GM21717 (cell line): Measurements from ENCODE around the gene HS3ST3A1.

Experiments
- ATAC-seq: cut with Tn5 transposase; IDR thresholded peaks from one replicate; pipeline ENCODE4 v1.9.1; 2021; ENCODE audit warnings: mild to moderate bottlenecking, moderate library complexity; ENCODE audit not compliant: unreplicated experiment

HS3ST3A1 gene

GRCh38 chr17:13598353-13599167 is 3.2 kb downstream of the HS3ST3A1 start:
- ATAC-seq = no peak

DNA sequence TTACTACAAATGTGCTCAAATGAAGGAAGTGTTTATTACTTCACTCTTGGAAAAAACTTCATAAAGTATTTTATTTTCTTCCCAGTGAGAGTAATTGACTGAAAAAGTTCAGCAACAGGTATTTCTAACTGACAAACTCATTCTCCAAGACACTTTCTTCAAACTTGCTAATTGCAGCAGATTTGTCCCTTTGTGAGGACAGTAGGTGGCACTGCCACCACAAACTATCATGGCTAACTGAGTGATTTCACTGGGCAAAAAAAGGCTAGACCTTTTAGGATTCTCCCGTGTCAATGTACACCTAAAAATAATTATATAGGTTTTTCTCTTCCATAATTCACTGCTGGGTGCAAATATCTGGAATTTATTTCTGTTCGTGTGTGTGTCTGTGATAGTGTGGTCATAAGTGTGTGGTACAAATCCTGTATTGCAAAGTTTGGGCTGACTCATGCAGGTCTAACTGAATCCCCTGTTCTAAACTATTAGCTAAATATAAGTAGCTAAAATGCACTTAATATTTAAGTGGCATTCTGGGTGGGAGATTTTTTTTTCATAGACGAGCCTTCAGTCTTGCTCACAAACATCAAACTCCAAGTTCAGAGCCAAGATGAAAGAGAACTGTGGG is 3.9 kb downstream of the HS3ST3A1 start:
- ATAC-seq = no peak

- no peak for ATAC-seq
Observed at GRCh38 chr17:13596241-13596923, 5.3 kb downstream of the HS3ST3A1 start.

DNA sequence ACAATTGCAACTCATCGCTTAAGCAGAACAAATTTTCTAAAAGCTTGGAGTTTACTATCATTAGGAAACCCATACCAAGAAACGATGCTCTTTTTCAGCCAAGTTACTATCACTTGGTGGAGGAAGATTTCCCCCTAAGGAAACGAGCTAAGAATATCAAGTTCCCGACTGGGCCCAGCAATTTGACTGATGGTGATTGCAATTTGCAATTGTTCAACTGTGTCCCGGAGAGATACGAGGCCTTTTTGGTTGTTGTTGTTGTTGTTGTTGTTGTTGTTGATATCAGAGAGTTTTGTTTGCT is 6.2 kb downstream of the HS3ST3A1 start:
- no peak for ATAC-seq

DNA sequence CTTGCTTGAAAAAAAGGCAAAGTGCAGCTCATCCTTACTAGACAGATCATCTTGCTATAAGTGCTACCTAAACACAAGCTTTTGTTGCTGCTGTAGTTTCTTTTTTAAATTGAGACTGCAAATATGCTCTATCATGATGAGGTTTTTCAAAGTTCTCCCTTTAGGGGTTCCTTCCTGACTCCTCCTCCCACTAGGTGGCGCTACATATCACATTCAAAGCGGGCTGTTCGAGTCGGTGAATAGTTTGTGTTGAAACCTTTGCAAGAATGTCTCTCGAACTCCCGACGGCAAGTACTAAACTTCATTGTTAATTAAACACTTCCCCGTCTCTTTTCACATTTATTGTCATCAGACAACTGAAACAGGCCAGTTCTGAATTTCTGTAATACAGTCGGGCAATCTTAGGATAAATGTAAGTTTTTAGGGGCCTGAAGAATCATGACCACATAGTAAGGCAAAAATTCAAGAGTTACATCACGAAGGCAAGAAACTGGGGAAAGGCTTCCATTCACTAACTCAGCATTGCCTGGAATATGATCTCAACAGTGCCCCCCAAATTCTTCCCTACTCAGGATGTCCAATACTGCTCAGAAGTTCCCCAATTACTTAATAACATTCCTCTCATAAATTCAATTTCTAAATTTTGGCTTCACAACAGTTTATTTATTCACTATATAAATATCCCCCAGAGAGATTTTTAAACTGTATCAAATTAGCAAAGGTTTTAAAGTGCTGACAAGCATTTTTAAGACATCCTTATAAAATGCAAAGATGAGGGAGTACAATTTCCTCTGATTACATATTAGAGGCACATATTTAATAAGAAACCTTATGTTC is 6.7 kb downstream of the HS3ST3A1 start:
- no peak for ATAC-seq

DNA sequence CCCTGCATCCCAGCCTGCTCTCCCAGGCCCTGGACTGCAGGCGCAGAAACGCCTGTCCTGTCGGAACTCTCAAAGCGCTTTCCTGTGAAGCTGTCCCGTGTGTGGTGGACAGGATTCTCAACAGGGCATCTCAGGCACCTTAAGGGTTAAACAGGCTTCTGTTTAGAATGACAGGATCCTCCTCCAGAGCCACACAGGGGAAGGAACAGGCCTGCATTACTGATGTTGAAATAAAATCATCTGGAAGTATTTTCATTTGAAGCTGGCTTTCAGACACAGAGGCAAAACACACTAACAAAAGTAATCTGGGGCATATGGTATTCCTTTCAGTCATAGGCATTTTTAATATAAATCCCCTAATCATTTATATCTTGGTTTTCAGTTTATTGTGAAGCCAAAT is 7.4 kb downstream of the HS3ST3A1 start:
- ATAC-seq = no peak

- ATAC-seq = no peak
Observed at GRCh38 chr17:13593757-13594156, 8.0 kb downstream of the HS3ST3A1 start.

DNA sequence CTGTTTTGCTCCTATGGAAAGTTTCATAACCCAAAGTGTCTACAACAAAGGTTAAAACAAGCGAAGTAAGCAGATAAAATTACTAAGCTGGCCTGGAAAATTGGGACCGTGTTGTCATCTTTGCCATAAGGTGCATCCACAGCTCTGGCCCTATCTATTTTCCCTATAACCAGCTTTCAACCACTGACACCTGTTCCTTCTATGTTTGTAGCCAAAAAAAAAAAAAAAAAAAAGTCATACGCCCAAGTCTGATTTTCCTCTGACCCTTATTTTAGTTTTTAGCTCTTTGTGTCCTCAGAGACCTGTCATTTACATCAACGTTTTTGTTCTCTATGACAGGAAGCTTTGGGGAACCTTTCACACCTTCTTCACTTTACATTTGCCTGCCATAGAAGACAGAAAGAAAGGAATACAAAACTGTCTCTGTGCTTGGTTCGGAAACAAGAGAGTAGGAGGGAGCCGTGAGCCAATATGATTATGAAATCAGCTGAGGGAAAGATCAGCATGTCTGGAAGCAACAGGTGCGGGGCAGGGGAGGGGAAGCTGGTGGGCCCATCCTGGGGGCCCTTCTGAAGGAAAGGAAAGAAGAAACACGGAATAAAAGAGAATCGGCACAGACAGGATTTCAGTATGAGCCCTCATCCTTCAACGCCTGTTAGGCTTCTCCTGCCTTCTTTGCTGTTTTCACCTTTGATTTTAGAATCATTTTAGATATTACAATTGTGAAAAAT is 8.5 kb downstream of the HS3ST3A1 start:
- ATAC-seq = no peak

DNA sequence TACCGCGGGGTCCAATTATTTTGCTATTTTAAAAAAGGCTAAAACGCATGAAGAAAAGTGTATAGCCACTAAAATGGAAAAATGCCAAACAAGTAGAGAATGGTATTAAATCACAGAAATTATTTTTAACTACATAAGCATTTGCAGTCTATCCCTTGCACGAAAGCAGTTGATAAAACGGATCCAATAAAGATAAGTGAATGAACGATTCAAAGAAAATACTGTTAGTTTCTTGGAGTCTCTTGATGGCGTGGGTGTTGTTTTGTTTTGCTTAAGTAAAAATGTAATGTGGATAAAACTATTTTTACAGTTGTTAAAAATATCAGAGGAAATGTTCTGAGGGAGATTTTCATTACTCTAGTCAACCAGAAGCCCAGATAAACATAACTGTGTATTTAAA is 9.3 kb downstream of the HS3ST3A1 start:
- no peak for ATAC-seq

DNA sequence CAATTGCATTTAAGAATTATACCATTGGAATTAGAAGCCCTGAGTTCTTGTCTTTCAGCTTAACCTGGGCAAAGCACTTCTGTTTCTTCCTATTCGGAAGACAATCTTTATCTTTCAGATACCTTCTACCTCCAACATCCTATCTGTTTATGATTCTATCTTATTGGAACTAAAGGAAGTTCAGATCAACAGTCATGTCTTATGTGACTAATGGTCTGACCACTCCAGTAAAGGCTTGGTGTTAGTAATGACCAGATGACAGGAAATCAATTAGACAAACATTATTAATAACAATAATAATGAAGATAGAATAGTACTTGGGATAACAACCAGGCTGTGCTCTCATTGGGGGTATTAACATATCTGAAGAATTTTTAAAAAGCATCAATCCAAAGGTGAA is 11.3 kb downstream of the HS3ST3A1 start:
- ATAC-seq = no peak

- no peak for ATAC-seq
Observed at GRCh38 chr17:13589658-13590057, 12.1 kb downstream of the HS3ST3A1 start.

DNA sequence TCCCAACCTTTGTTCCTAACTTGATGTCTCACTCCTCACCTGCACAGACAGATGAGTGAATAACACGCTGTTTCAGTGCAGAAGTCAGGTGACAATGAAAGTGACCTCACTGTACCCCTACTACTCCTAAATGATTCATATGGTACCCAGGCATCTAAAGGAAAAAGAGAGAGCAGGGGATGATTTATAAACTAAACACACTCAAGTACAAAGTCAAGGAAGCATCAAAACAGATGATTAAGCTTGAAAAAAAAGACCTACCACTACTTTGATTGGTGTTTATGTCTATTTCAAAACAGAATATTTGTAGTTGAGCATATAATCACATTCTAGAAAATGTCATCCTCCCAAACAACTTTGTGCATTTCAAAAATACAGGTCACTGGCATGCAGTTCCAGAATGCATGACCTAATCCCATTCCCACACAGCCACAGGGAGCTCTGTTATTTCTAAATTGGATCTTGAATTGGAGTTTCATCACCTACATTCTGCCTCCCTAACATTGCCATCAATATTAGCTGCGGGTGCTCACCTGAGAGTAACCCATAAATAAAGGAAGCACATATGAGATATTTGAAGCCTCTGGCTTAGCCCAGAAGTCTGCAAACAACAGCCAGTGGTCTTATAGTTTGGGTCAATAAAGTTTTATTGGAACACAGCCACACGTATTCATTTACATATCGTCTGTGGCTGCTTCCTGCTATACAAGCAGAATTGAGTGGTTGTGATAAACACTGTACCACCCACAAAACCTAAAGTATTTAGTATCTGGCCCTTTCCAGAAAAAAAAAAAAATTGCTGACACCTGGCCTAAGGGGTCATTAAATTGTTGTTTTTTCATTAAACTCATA is 14.0 kb downstream of the HS3ST3A1 start:
- ATAC-seq = no peak

DNA sequence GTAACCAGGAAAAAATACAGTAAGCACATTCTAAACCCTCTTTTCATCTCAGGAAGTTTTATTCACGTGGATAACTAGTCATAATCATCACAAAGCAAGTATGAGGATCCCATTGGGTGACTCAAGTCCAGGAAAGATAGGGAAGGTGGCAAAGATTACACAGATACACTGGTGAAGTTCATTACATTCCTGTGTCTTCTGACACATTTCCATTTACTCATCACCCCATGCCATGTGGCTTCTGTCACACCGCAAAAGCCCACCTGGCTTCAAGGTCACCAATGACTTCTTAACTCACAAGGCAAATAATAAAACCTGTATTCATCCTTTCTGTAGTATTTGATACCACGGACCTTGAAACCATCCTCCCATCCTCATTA is 17.0 kb downstream of the HS3ST3A1 start:
- ATAC-seq = no peak

DNA sequence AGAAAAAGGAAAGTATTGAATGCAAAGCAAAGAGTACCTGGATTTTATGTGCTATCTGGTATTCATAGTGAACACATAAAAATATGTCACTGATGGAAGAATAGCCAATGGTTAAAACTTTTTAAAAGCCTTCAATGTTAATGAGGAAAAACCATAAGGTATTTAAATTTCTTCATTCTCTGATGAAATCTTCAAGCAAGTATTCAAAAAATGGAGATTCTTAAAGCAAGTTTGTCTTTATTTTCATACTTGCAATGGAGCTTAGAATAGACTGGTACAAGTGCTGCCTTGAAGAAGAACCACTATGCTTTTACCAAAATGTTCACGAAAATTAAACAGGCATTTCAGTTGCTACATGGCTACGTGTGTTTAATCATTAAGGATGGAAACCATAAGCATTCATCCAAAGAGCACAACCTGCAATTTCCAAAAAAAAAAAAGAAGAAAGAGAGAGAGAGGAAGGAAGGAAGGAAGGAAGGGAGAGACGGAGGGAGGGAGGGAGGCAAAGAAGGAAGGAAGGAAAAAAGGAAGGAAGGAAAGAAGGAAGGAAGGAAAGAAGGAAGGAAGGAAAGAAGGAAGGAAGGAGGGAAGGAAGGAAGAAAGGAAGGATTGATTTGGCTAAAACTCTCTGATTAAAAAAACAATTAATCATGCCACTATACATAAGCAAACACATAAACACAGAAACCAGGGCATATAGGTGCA is 17.6 kb downstream of the HS3ST3A1 start:
- no peak for ATAC-seq

DNA sequence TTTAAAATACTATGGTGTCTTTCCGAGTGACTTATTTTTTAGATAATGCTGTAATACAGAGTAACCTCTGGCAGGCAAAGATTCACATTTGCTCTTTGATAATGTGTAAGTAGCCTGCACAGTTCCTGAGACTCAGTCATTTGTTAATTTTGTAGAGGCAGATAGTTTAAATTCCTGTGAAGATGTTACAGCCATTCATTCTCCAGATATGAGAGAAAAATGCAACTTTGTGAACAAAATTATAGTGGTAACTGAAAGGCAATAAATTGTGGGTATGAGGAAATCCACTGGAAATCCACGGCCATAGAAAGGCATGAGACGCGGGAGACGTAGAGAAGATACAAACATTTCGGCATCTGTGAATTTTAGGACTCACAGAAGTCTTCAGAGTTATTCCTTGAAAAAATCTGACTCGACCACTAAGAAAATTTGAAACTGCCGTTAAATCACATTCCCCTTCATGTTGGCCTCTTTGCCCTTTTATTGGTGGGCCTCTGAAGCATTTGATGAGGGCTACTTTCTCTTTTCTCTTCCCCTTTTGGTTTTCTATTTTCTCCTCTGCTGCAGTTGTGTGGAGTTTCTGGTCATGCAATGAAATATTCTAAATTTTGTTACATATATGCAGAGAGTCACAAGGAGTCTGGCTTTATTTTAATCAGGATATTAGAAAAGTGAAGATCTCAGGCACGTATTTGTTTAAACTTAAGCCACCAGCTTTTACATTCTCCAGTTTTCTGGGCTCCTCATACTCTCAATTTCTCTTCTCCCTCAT is 18.8 kb downstream of the HS3ST3A1 start:
- no peak for ATAC-seq

GRCh38 chr17:13581925-13582324 is 19.8 kb downstream of the HS3ST3A1 start:
- no peak for ATAC-seq

- ATAC-seq = no peak
Observed at GRCh38 chr17:13580790-13581189, 20.9 kb downstream of the HS3ST3A1 start.
